HepG2 (cell line): ENCODE data around the gene LMAN1L. TPM values are rescaled to one million over a fixed set of nuclear protein-coding genes. Genes with fewer than 3 reads are reported as not detected.

Experiments
- GTF2F1 ChIP-seq: fragments of 150-350 bp; IDR thresholded peaks from 2 replicates; pipeline ENCODE4 v1.6.1; 2014; ENCODE audit warnings: low read length
- HMGXB3 ChIP-seq: sonication (generic); formaldehyde crosslinking; IDR thresholded peaks from 2 replicates; pipeline ENCODE4 v1.4.0; 2020; ENCODE audit warnings: missing genetic modification reagents, borderline replicate concordance
- HNRNPLL ChIP-seq: fragments of 200-400 bp; formaldehyde crosslinking; IDR thresholded peaks from 2 replicates; pipeline ENCODE4 v1.6.1; 2017; ENCODE audit warnings: mild to moderate bottlenecking, low read depth, low read length; ENCODE audit not compliant: poor library complexity, severe bottlenecking
- HNRNPUL1 ChIP-seq: fragments of 200-400 bp; formaldehyde crosslinking; IDR thresholded peaks from 2 replicates; pipeline ENCODE4 v1.6.1; 2017; ENCODE audit warnings: low read depth, mild to moderate bottlenecking, low read length, moderate library complexity
- KLF12 ChIP-seq: sonication (generic); formaldehyde crosslinking; IDR thresholded peaks from 2 replicates; pipeline ENCODE4 v1.4.0; 2020; ENCODE audit warnings: missing genetic modification reagents, borderline replicate concordance
- PATZ1 ChIP-seq: sonication (generic); formaldehyde crosslinking; IDR thresholded peaks from 2 replicates; pipeline ENCODE4 v1.4.0; 2020; ENCODE audit warnings: missing genetic modification reagents
- RERE ChIP-seq: IDR thresholded peaks from 2 replicates; pipeline ENCODE4 v1.6.1; 2016; ENCODE audit warnings: low read depth, missing genetic modification reagents, missing compliant biosample characterization
- SAP130 ChIP-seq: IDR thresholded peaks from 2 replicates; pipeline ENCODE4 v1.6.1; 2016; ENCODE audit warnings: low read depth
- SOX6 ChIP-seq, 2 experiments: fragments of 450-650 bp in 1 of 2; sonication (generic) in 1 of 2; formaldehyde crosslinking in 1 of 2; IDR thresholded peaks; 2 replicates each; pipeline versions ENCODE4 v1.4.0 to v1.6.1; 2017 to 2020; ENCODE audit warnings: antibody characterized with exemption in 1 of 2, mild to moderate bottlenecking in 1 of 2, missing genetic modification reagents in 1 of 2
- SP4 ChIP-seq: sonication (generic); formaldehyde crosslinking; IDR thresholded peaks from 2 replicates; pipeline ENCODE4 v1.8.1; 2023; ENCODE audit warnings: mild to moderate bottlenecking, missing genetic modification reagents
- ZFP36L1 ChIP-seq: sonication (generic); formaldehyde crosslinking; IDR thresholded peaks from 2 replicates; pipeline ENCODE4 v1.8.0; 2022; ENCODE audit warnings: mild to moderate bottlenecking, missing genetic modification reagents, moderate library complexity
- ZNF12 ChIP-seq: sonication (generic); formaldehyde crosslinking; IDR thresholded peaks from 2 replicates; pipeline ENCODE4 v1.5.0; 2020; ENCODE audit warnings: missing genetic modification reagents
- polyA plus RNA-seq, 8 experiments: library from polyadenylated mRNA; depleted of rRNA in 3 of 8; stranded (reverse) in 7 of 8; unstranded in 1 of 8; fragments of >200 nt; fragmentation: Illumina TruSeq in 4 of 8; extraction: Trizol in 4 of 8; gene quantifications; 2 replicates each; pipeline versions ENCODE4 v1.2.1 to v1.2.3, GENCODE V29; 2011 to 2016; ENCODE audit warnings: low read depth in 4 of 8, missing spikeins in 1 of 8, mixed read lengths in 1 of 8; ENCODE audit not compliant: insufficient read depth in 1 of 8
- total RNA-seq, 5 experiments: library from RNA; depleted of rRNA; stranded (reverse); fragments of >200 nt; fragmentation: Illumina TruSeq; extraction: Trizol; gene quantifications; 2 replicates each; pipeline ENCODE4 v1.2.3, GENCODE V29; 2016; ENCODE audit warnings: low read depth in 1 of 5

LMAN1L gene
- total and polyA plus RNA-seq, 2 of the 13 experiments (the other 11 are each of a cell fraction or from before 2014, with no cell fraction given) = not detected

- no peak for TF ChIP-seq HMGXB3 (CRISPR knock-in tag)
- TF ChIP-seq GTF2F1 = no peak
- no peak for TF ChIP-seq HNRNPUL1
- no peak for TF ChIP-seq ZNF12 (CRISPR knock-in tag)
- peak; percentile 32; the same call in 1 of the 2 replicates for TF ChIP-seq PATZ1
- TF ChIP-seq SOX6 (IDR thresholded peaks at IDR 0.05) = no peak
- TF ChIP-seq SOX6 (CRISPR knock-in tag; IDR thresholded peaks at IDR 0.05) = 0 out of 2 replicates have a peak, but pooled peaks have one; percentile 33
- peak; percentile 45; the same call in 1 of the 2 replicates for TF ChIP-seq SAP130
- TF ChIP-seq SP4 (CRISPR knock-in tag) = 0 out of 2 replicates have a peak, but pooled peaks have one; percentile 17
- TF ChIP-seq KLF12 (CRISPR knock-in tag) = no peak
- peak; percentile 33 for TF ChIP-seq HNRNPLL
- no peak for TF ChIP-seq ZFP36L1 (CRISPR knock-in tag)
- TF ChIP-seq RERE = no peak
These were observed 35.5 kb upstream of the LMAN1L start (continued) for GRCh38 chr15:74776821-74777768.
